HG03280 (cell line): ENCODE results near the gene SNX9.
"Not testable (repeated sequence)": the region's sequence is repeated elsewhere in the genome, so short reads cannot be mapped to it uniquely, and the experiment has no call there.

ENCODE experiments used
- ATAC-seq: cut with Tn5 transposase; IDR thresholded peaks from one replicate; pipeline ENCODE4 v1.9.1; 2021; ENCODE audit warnings: mild to moderate bottlenecking, moderate library complexity; ENCODE audit not compliant: unreplicated experiment

Gene SNX9

DNA sequence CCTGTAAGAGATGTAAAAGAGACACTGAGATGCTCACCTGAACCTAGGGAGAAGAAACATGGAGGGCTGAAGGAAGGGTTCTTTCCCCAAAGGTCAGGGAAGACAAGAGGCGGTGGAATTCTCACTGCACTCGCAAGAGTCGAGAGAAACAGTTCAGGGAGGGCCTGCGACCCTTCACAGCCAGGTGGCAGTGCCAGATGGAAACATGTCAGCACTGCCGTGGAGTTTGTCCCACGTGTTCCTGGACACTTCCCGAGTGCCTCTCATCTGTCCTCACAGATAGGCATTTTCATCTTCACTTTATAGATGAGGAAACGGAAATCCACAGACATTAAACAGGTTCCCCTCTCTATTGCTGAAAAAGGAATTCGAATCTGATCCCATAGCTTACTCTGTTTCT is 88.2 kb downstream of the SNX9 start:
- no peak for ATAC-seq

DNA sequence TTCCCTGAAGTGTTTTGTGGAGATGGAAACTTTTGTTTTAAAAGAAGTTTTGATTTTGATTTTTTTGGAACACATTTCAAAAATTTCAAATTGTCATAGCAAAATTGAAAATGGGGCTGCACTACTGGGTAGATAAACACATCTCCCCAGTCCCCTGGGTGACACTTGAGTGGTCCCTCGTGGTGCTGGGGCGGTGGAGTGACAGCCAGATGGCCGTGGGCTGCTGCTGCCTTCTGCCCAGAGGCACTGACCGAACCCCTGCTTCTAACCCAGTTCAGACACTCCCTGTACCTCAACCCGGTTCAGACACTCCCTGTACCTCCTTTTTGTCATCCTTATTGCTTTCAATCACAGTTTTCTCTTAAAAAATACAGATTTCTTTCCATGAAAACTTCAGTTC is 88.7 kb downstream of the SNX9 start:
- no peak for ATAC-seq

DNA sequence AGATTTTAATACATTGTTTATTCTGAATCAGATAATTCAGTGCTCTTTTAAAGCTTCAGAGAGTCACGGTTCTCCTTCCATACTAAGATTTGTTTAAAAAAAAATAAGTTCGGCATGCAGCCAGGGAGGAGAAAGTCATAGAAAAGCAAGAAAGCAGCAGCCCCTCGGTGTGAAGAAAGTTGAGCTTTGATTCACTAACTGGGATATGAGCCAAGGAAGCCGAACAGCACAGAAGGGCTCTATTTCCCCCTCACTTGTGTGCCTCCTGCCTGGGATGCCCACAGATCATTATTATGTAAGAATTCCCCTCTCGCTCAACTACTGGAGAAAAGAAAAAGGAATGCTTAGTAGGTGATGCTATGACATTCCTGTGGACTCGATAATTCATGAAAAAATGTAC is 89.3 kb downstream of the SNX9 start:
- ATAC-seq = no peak

DNA sequence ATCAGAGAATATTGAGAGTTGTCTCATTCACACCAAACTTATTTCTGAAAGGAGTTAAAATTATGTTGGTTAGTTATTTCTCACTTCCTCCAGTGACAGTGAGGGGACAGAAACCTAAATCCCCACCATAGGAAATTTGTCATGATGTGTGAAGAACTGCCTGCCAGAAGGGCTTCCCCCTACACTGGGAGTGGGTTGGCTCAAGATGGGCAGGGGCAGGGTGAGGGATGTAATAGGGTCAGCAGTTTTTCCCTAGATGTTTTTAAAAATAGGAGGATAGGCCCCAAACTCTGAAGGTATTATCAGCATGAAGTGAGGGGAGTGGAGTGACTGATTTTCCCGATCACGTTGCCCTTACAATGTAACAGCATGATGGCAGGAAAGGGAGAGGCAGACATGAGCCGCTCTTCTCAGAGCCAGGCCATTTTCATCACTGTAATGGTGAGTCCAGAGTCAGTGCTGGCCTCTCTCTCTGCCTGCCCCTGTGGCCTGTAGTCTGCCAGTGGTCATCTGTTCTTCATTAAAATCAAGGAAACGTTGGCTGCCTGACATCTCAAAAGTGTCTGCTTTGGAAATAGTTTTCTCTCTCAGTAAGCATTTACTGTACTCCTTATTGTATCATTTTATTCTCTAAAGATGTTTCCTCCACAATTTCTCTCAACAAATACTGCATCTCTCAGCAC is 98.8 kb downstream of the SNX9 start:
- no peak for ATAC-seq

DNA sequence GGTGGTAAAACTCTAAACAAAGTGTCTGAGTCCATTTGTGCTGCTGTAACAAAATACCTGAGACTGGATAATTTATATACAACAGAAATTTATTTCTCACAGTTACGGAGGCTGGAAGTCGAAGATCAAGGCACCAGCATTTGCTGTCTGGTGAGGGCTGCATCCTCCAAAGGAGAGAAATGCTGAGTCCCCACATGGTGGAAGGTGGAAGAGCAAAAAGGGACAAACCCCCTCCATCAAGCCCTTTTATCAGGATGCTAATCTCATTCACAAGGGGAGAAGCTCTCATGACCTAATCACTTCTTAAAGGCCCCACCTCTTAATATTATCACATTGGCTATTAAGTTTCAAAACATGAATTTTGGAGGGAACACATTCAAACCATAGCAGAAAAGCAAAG is 102.7 kb downstream of the SNX9 start:
- ATAC-seq = no peak

DNA sequence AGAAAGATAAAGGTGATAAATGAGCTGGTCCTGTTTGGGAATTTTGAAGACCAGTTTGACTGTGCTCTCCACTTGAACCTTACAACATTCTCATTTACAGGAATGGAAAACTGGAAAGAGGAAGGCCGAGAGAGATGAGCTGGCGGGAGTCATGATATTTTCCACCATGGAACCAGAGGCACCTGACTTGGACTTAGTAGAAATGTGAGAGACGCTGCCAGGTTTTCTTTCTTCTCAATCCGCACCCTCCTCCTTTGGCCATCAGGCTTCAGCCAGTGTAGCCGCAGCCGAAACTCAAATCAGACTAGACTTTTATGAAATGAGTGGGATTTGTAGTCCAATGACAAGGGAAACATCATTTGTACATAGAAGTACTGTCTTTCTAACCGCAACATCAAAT is 104.0 kb downstream of the SNX9 start:
- no peak for ATAC-seq

DNA sequence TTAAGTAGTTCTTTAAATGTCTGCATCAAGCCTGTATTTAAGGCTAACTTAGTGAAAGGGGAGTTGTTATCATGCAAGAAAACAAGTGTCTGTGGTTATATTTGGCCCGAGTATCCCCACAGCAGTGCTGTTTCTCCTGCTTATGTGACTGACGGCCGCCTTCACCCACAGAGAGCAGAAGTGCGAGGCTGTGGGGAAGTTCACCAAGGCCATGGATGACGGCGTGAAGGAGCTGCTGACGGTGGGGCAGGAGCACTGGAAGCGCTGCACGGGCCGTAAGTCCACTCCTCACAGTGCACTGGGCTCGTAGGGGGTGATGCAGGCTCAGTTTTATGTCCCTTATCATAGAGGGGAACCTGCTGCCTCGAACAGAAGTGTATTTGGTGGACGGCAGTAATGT is 105.4 kb downstream of the SNX9 start:
- no peak for ATAC-seq

DNA sequence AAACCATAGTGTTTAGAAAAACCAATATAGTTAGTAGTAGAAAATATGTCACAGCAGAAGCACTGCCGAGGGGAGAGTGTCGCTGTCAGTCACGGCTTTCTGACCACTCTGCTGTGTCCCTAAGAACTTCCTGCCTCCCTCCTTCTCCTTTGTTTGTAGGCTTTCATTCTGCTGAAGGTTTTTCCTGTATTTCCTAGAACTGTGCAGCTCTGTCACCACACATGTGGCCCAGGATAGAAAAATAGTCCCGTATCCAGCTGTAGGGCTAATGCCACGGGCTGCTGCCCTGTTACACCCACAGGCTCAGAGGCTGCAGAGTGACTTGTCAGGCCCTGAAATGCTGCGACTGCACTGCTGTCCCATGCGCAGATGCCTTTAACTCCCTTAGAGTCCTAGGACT is 106.0 kb downstream of the SNX9 start:
- ATAC-seq = no peak

DNA sequence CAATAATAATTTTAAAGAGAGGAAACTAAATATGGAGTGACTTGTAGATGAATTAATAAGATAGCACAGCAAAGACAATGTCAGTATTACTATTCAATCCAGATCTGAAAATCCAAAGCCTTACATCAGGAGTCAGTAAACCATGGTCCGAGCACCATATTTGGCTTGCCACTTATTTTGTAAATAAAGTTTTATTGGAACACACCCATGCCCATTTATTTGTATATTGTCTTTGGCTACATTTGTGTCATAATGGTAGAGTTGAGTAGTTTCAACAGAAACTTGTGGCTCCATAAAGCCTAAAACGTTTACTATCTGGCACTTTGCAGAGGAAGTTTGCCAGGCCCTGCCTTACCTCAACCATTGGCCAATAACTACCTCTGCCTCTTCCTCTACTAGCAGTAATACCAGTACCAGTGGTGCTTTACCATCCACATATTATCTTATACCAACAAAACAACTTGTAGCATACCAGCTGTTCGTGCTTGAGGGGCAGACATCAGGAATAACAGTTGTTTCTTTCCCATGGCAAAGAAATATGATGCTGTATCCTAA is 106.8 kb downstream of the SNX9 start:
- no peak for ATAC-seq

DNA sequence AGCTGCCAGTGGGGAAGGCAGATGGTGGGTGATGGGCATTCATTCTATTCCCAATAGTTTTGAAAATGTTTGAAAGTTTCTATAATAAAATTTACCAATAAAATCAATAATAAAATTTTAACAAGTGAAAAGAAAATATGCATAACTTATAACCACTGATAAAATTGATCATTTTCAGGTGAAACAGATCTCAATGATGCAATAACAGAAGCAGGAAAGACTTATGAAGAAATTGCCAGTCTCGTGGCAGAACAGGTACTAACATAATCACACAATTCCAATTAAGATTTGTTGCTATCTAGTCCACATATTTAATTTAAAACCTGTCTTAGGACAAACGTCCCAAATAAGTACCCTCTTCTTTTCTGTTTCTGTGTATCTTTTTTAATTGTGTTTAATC is 112.7 kb downstream of the SNX9 start:
- ATAC-seq = no peak

DNA sequence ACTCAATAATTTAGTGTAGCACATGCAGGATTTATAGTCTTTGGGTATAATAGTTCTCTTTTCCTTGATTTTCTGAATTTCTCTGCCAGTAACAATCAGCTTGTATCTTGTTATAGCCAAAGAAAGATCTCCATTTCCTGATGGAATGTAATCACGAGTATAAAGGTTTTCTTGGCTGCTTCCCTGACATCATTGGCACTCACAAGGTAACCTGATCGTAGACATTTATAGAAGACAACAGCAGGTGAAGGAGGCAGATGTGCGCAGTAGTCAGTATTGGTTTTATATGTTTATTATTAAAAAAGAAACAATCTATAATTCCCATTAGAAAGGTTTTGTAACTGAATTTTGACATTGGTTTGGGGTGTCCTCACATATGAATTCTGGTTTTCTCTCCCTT is 114.3 kb downstream of the SNX9 start:
- no peak for ATAC-seq

DNA sequence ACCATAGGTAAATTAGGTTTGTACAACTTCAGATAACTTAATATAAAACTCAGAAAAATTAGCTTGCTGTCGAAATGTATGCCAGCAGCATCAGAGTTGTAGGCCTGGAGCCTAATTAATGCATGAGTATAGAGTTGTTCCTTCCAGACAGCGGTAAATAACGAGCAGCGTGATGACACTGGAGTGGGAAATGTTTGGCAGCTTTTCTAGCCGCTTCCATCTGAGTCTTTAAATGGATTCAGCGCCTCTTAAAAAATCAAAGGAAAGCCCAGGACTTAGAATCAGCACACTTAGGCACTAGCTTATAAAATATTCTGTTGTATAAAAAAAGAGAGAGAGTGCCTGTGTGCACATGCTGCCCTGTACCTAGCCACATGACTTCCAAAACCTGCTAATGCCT is 114.9 kb downstream of the SNX9 start:
- no peak for ATAC-seq

DNA sequence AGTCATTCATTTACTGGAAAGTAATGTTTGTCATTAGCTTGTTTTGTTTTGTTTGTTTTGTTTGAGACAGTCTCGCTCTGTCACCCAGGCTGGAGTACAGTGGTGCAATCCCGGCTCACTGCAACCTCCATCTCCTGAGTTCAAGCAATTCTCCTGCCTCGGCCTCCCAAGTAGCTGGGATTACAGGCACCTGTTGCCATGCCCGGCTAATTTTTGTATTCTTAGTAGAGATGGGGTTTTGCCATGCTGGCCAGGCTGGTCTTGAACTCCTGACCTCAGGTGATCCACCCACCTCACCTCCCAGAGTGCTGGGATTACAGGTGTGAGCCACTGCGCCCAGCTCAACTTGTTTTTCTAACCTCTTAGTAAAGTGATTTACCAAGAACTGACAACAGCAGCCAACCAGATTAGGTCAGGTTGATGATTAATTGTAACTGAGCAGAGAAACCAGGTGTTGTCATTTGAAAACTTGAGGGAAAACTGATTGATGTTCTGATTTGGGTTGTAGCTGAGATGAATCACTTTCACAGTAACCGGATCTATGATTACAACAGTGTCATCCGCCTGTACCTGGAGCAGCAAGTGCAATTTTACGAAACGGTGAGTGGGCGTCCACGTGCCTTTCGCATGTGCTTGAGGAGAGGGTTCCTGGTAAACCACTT is 117.5 kb downstream of the SNX9 start:
- not testable (repeated sequence) for ATAC-seq

DNA sequence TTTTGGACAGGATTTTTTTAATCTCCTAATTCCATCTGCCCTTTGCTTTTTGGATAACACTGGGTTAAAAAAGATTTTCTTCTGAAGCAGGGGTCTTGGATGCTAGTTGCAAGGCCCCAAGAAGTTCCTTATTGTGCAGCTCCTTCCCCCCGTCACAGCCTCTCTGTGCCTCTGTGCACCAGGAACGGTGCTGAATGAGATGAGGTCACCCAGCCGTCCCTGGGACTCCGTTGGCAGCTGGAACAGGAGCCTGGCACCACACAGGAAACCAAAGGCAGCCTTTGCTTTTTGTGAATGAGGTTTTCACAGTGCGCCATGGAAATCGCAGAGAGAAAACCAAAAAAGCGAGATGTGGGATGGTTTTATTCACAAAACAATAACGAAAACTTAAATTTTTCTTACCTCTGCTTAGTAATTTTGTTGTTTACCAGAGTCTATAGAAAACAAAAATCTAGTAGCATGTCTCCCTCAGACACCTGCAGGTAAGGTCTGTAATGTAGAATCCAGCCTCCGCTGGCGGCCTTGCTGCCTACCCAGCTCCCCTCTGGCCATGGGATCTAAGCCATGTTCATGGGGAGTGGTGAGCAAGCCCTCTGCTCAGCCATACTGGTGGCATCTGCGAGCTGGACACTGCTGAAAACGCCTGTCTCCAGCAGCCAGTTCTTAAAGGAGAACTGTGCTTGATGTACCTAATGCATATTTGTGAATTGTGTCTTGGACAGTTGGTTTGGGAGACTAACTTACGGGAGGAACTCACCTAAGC is 118.2 kb downstream of the SNX9 start:
- ATAC-seq = no peak

DNA sequence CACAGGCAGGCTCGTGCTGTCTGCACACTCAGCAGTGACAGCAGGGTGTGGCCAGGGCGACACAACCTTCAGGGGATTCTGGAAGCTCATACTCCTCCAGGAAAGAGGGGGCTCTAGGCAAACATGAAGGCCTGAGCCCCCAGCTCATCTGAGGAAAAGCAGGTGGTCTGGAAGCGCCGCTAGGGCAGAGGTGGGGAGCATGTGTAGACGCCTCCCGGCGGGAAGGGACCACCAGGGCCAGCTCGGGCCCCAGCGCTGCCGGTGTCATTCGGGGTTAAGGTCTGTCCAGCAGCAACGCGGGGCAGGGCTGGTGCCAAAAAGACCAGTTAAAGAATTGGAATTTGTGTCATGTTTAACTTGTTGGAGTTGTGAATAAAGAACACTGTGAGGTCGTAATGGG is 119.3 kb downstream of the SNX9 start:
- ATAC-seq = no peak

DNA sequence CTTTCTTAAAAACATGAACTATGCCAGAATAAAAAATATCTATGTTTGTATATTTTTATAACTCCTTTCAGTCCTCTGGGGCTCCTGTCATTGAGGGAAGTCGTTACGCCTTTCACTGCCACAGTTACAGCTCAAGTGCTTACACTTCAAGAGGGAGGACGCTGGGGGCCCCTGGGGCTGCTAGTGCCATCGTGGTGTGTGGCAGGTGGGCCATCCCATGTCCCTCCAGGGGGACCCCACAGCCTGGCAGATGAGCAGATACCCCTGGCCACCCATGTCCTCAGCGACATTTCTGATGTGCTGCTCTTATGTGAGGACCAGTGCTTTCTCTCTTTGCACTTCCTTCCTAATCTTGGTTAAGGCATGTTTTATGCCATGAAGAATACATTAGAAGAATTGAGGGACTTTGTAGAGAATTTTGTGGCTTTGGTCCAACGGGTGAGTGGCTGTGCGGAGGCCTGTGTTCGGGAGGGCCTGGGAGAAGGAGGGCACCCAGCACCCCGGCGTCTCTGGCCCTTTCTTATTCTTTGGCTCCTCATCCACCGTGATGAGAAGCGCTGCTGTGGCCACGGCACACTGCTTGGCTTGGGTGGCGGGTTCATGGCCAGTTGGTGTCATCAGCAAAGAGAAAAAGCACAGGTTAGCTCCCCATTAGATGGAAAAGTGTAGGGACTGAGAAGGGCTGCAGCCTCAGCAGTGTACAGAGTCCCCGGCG is 120.4 kb downstream of the SNX9 start:
- no peak for ATAC-seq

DNA sequence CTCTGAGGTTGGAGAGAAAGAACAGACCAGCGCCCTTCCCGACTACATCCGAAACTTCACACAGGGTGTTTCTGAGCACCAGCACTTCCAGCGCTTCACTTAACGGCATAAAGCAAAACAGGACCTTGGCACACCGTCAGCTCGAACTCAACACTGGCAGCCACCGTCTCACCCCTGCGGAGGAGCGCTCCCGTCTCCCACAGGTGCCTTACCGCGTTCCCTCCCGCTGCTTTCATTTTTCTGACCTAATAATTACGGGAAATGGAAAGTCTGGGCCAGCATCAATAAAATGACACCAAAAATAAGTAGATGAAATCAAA is 120.9 kb downstream of the SNX9 start:
- ATAC-seq = no peak

DNA sequence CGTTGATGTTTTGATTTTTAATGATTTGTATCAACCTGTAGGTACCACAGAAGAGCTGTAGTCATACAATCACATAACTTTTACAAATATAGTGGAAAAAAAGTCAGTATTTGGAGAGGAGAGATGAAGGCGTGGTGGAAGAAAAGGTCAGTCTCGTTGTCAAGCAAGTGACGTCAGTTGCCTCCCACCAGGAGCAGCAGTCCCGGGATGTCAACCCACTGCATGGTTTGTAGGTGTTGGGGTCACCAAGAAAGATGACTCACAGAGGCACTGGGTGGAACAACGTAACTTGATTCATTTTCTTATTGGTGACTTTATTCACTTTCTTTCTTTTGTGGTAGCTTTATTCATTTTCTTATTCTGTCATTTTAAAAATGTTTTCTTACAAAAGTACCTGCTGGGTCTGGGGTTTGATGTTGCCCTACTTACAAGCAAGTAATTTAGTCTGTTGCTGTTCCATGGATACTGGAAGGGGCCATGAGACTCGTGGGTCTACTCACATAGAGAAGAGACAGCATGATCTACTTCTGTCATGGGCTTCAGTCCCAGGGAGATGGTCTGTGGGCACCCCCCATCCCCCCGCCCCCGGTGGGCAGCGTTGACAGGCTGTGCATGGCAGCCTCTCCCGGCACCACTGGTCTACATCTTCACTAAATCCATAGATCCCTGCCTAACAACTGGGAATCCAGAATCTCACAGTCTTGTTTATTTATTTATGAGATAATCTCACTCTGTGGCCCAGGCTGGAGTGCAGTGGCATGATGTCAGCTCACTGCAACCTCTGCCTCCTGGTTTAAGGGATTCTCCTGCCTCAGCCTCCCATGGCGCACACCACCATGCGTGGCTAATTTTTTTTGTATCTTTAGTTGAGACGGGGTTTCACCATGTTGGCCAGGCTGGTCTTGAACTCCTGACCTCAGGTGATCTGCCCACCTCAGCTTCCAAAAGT is 122.2 kb downstream of the SNX9 start:
- no peak for ATAC-seq

DNA sequence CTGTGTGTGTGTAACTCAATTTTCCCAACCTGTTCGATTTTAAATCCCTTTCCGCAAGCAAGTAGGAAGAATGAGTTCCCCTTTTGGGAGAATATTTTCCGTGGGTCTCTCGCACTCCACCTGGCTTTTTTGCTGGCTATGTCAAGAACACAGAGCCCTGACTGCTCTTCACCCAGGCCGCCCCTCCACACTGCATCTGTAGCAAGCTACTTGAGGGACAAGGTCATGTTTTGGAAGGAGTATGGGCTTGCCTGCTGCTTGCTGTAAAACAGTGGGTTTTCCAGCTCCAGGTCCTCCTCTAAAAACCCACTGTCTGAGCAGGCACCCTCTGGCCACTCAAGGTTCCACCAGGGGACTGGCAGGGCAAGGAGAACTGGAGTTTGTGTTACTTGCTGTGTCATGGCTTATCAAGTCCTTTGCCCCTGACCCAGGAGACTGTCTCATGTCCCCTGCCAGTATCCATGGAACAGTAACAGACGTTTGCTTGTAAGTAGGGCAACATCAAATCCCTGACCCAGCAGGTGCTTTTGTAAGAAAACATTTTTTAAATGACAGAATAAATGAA is 123.1 kb downstream of the SNX9 start:
- no peak for ATAC-seq
